Loucy (cell line): ENCODE measurements around the gene UNC13B.

Source experiments
- H2AFZ ChIP-seq: fragments of 200-600 bp; sonication (generic); 2 replicates; pipeline ENCODE4 v1.6.0; 2016; ENCODE audit warnings: antibody characterized with exemption, mild to moderate bottlenecking, low read length, moderate library complexity
- H3F3A ChIP-seq: fragments of 200-600 bp; 2 replicates; pipeline ENCODE4 v1.6.0; 2016; ENCODE audit warnings: antibody characterized with exemption, low read depth, mild to moderate bottlenecking
- H3K27me3 ChIP-seq: fragments of 200-600 bp; sonication (generic); 2 replicates; pipeline ENCODE4 v1.6.1; 2014; ENCODE audit warnings: low read length, mild to moderate bottlenecking; ENCODE audit not compliant: insufficient read depth, poor library complexity, severe bottlenecking
- H3K36me3 ChIP-seq: fragments of 200-600 bp; sonication (generic); 2 replicates; pipeline ENCODE4 v1.6.1; 2016; ENCODE audit warnings: low read length; ENCODE audit not compliant: insufficient read depth
- H3K4me1 ChIP-seq: fragments of 200-600 bp; sonication (generic); 2 replicates; pipeline ENCODE4 v1.5.1; 2014; ENCODE audit warnings: low read length, mild to moderate bottlenecking; ENCODE audit not compliant: insufficient read depth, poor library complexity, severe bottlenecking
- H3K4me2 ChIP-seq: fragments of 200-600 bp; sonication (generic); 2 replicates; pipeline ENCODE4 v1.6.0; 2014; ENCODE audit warnings: antibody characterized with exemption, low read length, low read depth, mild to moderate bottlenecking; ENCODE audit not compliant: poor library complexity, severe bottlenecking
- H3K4me3 ChIP-seq: fragments of 200-600 bp; sonication (generic); 2 replicates; pipeline ENCODE4 v1.5.1; 2014; ENCODE audit warnings: low read length, mild to moderate bottlenecking, mixed read lengths; ENCODE audit not compliant: poor library complexity, severe bottlenecking
- H3K79me2 ChIP-seq: fragments of 200-600 bp; sonication (generic); 2 replicates; pipeline ENCODE4 v1.6.1; 2014; ENCODE audit warnings: low read length; ENCODE audit not compliant: insufficient read depth
- H3K9ac ChIP-seq: fragments of 200-600 bp; sonication (generic); 2 replicates; pipeline ENCODE4 v1.6.0; 2014; ENCODE audit warnings: mild to moderate bottlenecking, low read depth, low read length, moderate library complexity; ENCODE audit not compliant: poor library complexity, severe bottlenecking
- H3K9me2 ChIP-seq: fragments of 200-600 bp; sonication (generic); replicated peaks from 2 replicates; pipeline ENCODE4 v1.6.1; 2016; ENCODE audit warnings: low read depth, low read length, mixed read lengths
- H3K9me3 ChIP-seq: fragments of 200-600 bp; sonication (generic); 2 replicates; pipeline ENCODE4 v1.6.1; 2014; ENCODE audit warnings: mild to moderate bottlenecking, antibody characterized with exemption, low read length, low read depth; ENCODE audit not compliant: insufficient read depth
- H4K20me1 ChIP-seq: fragments of 200-600 bp; sonication (generic); 2 replicates; pipeline ENCODE4 v1.6.0; 2014; ENCODE audit warnings: antibody characterized with exemption, low read length, mild to moderate bottlenecking; ENCODE audit not compliant: insufficient read depth, poor library complexity, severe bottlenecking
- EZH2phosphoT487 ChIP-seq: fragments of 200-600 bp; IDR thresholded peaks from 2 replicates; pipeline ENCODE4 v1.6.1; 2018; ENCODE audit warnings: antibody characterized with exemption, mild to moderate bottlenecking, moderate library complexity, borderline replicate concordance
- TF ChIP-seq, protein P1 (sequence below): fragments of 200-600 bp; sonication (generic); conservative IDR thresholded peaks from 2 replicates; pipeline ENCODE4 v1.5.1; 2014; ENCODE audit warnings: mild to moderate bottlenecking, antibody characterized with exemption, low read length

UNC13B gene

DNA sequence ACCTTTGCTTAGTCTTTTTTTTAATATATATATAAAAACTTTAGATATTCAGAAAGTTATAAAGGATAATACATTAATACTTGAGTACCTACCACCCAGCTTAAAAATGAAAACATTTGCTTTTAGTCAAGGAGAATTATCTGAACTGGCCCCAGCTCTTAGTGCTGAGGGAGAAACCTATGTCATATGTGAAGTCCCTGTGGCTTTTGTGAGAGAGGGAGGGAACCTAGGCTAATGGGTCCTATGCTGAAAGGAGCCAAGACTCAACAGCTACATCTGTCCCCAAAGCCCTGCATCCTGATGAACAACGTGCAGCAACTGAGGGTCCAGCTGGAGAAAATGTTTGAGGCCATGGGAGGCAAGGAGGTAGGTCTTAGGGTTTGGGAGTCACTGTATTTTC, 236.1 kb downstream of the UNC13B start:
- no peak overlapping the region for H3K4me3 ChIP-seq
- no peak overlapping the region for H3K9ac ChIP-seq
- no peak overlapping the region for H2AFZ ChIP-seq
- no peaks in the 10 kb centered on the region for H3K79me2 ChIP-seq
- H3K9me3 ChIP-seq: no peaks in the 10 kb centered on the region
- H4K20me1 ChIP-seq: no peaks in the 10 kb centered on the region
- no peaks in the 10 kb centered on the region for H3K9me2 ChIP-seq
- no peaks in the 10 kb centered on the region for H3K36me3 ChIP-seq
- H3K27me3 ChIP-seq: no peaks in the 10 kb centered on the region
- H3F3A ChIP-seq: no peaks in the 10 kb centered on the region
- no peak overlapping the region for H3K4me2 ChIP-seq
- TF ChIP-seq, protein P1, sequence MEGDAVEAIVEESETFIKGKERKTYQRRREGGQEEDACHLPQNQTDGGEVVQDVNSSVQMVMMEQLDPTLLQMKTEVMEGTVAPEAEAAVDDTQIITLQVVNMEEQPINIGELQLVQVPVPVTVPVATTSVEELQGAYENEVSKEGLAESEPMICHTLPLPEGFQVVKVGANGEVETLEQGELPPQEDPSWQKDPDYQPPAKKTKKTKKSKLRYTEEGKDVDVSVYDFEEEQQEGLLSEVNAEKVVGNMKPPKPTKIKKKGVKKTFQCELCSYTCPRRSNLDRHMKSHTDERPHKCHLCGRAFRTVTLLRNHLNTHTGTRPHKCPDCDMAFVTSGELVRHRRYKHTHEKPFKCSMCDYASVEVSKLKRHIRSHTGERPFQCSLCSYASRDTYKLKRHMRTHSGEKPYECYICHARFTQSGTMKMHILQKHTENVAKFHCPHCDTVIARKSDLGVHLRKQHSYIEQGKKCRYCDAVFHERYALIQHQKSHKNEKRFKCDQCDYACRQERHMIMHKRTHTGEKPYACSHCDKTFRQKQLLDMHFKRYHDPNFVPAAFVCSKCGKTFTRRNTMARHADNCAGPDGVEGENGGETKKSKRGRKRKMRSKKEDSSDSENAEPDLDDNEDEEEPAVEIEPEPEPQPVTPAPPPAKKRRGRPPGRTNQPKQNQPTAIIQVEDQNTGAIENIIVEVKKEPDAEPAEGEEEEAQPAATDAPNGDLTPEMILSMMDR: no peak
- no peak for TF ChIP-seq EZH2phosphoT487
- no peaks in the 10 kb centered on the region for H3K4me1 ChIP-seq

DNA sequence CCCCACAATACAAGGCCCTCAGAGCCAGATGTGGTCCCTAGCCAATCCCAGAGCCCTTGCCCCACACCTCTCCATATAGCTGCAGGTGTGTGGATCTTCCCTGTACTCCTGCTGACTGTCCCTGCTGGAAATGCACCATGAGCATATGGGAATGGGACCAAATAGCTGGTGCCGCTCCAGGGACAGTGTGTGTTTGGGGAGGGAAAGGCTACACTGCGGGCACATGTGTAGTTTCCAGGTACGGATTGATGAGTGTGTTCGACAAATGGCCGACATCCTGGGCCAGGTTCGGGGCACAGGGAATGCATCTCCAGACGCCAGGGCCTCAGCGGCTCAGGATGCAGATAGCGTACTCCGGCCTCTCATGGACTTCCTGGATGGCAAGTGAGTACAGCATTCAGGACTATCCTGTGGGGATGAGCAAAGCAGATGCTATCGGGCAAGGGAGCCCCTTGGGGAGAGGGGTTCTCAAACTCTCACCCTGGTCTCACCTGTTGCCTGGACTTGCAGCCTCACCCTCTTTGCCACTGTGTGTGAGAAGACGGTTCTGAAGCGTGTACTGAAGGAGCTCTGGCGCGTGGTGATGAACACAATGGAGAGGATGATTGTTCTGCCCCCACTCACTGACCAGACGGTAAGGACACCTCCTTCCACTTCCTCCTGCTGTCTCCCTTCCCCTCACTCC, 237.0 kb downstream of the UNC13B start:
- Histone ChIP-seq H3F3A (no peaks in the 10 kb centered on the region), H3K9me3 (no peaks in the 10 kb centered on the region), H3K4me2 (no peak overlapping the region), H3K4me1 (no peaks in the 10 kb centered on the region), H3K9ac (no peak overlapping the region), H3K9me2 (no peaks in the 10 kb centered on the region), H3K36me3 (no peaks in the 10 kb centered on the region), H3K27me3 (no peaks in the 10 kb centered on the region), H3K4me3 (no peak overlapping the region), H3K79me2 (no peaks in the 10 kb centered on the region), H4K20me1 (no peaks in the 10 kb centered on the region), H2AFZ (no peak overlapping the region)
- no peak for TF ChIP-seq EZH2phosphoT487
- TF ChIP-seq, protein P1: no peak

DNA sequence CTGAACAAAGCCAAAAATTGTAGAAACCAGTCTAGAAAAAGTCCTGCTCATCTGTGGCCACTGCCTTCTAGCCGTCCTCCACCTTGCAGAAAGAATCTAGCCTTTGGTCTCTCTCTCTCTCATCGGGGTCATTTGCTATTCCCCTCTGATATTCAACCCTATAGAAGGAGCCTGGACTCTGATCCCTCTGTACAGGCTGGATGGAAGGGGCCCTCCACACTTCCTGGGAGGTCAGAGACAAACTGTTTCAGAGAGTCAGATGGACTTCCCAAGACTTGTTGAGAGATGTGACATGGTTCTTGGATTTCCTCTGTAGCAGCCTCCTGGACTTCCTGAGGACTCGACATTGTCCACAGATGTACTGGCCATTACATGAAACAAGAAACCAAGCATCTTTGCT, 243.1 kb downstream of the UNC13B start:
- no peak overlapping the region for H3K4me3 ChIP-seq
- H3K79me2 ChIP-seq: no peaks in the 10 kb centered on the region
- no peaks in the 10 kb centered on the region for H3K9me3 ChIP-seq
- H3K4me1 ChIP-seq: no peaks in the 10 kb centered on the region
- no peaks in the 10 kb centered on the region for H3K27me3 ChIP-seq
- H3F3A ChIP-seq: no peaks in the 10 kb centered on the region
- no peaks in the 10 kb centered on the region for H4K20me1 ChIP-seq
- TF ChIP-seq, protein P1: no peak
- no peak for TF ChIP-seq EZH2phosphoT487
- H3K36me3 ChIP-seq: no peaks in the 10 kb centered on the region
- no peaks in the 10 kb centered on the region for H3K9me2 ChIP-seq
- H2AFZ ChIP-seq: no peak overlapping the region
- H3K9ac ChIP-seq: no peak overlapping the region
- no peak overlapping the region for H3K4me2 ChIP-seq
